A549 (cell line): ENCODE measurements around the gene CDH22.

Experiments
- ELK1 ChIP-seq: fragments of 150-350 bp; IDR thresholded peaks from 2 replicates; pipeline ENCODE4 v1.6.1; 2014; ENCODE audit warnings: low read depth, mild to moderate bottlenecking, low read length
- MYC ChIP-seq: IDR thresholded peaks from 2 replicates; pipeline ENCODE4 v1.6.1; 2012; ENCODE audit warnings: mild to moderate bottlenecking, inconsistent platforms, low read length, improper control_type of control experiment, borderline replicate concordance
- POLR2A ChIP-seq: IDR thresholded peaks from 2 replicates; pipeline ENCODE4 v1.6.1; 2012; ENCODE audit warnings: mild to moderate bottlenecking, low read length
- TF ChIP-seq, protein P1 (sequence below): fragments of >200 bp; sonication (Bioruptor Twin); formaldehyde crosslinking; IDR thresholded peaks from 3 replicates; pipeline ENCODE4 v1.5.1; 2016
- TF ChIP-seq, protein P2 (sequence below): fragments of 200-600 bp; sonication (generic); IDR thresholded peaks from 2 replicates; pipeline ENCODE4 v1.6.1; 2016; ENCODE audit warnings: antibody characterized with exemption, mild to moderate bottlenecking, moderate library complexity

DNA sequence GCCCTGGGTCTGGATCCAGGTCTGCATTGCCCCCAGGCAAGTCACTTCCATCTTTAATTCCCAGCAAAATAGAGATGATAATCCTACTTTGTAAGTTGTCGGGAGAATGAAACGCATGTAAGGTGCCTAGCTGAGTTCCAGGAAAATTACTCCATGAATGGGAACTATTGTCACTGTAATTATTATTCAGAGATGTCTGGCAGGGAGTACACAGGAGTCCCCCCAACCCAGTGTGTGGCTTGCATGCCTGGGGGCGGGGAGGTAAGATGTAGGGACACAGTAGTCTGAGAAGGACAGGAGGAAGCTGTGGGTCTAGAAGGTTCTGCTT is 104.8 kb downstream of the CDH22 start:
- TF ChIP-seq ELK1 = no peak
- no peak for TF ChIP-seq MYC
- TF ChIP-seq, protein P1, sequence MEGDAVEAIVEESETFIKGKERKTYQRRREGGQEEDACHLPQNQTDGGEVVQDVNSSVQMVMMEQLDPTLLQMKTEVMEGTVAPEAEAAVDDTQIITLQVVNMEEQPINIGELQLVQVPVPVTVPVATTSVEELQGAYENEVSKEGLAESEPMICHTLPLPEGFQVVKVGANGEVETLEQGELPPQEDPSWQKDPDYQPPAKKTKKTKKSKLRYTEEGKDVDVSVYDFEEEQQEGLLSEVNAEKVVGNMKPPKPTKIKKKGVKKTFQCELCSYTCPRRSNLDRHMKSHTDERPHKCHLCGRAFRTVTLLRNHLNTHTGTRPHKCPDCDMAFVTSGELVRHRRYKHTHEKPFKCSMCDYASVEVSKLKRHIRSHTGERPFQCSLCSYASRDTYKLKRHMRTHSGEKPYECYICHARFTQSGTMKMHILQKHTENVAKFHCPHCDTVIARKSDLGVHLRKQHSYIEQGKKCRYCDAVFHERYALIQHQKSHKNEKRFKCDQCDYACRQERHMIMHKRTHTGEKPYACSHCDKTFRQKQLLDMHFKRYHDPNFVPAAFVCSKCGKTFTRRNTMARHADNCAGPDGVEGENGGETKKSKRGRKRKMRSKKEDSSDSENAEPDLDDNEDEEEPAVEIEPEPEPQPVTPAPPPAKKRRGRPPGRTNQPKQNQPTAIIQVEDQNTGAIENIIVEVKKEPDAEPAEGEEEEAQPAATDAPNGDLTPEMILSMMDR = no peak
- no peak for TF ChIP-seq POLR2A
- TF ChIP-seq, protein P2, sequence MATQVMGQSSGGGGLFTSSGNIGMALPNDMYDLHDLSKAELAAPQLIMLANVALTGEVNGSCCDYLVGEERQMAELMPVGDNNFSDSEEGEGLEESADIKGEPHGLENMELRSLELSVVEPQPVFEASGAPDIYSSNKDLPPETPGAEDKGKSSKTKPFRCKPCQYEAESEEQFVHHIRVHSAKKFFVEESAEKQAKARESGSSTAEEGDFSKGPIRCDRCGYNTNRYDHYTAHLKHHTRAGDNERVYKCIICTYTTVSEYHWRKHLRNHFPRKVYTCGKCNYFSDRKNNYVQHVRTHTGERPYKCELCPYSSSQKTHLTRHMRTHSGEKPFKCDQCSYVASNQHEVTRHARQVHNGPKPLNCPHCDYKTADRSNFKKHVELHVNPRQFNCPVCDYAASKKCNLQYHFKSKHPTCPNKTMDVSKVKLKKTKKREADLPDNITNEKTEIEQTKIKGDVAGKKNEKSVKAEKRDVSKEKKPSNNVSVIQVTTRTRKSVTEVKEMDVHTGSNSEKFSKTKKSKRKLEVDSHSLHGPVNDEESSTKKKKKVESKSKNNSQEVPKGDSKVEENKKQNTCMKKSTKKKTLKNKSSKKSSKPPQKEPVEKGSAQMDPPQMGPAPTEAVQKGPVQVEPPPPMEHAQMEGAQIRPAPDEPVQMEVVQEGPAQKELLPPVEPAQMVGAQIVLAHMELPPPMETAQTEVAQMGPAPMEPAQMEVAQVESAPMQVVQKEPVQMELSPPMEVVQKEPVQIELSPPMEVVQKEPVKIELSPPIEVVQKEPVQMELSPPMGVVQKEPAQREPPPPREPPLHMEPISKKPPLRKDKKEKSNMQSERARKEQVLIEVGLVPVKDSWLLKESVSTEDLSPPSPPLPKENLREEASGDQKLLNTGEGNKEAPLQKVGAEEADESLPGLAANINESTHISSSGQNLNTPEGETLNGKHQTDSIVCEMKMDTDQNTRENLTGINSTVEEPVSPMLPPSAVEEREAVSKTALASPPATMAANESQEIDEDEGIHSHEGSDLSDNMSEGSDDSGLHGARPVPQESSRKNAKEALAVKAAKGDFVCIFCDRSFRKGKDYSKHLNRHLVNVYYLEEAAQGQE = no peak
